Frontal cortex (tissue), 4 donors: ENCODE results near the gene RALGPS1. TPM values are rescaled to one million over a fixed set of nuclear protein-coding genes. Genes with fewer than 3 reads are reported as not detected.
A peak's percentile ranks its signal among the peaks of the same experiment; 100 is the strongest.

Experiments used
- DNase-seq, 2 donors: peaks; one replicate each; pipeline ENCODE4 v3.0.0; 2012; ENCODE audit warnings: low spot score in 2 of 2
- FAIRE-seq: peaks from 2 replicates; lab custom pipeline; 2012; peaks lifted over from hg19 to GRCh38; lab: Jason Lieb, UNC
- total RNA-seq: library from RNA; depleted of rRNA; stranded (reverse); fragments of >200 nt; gene quantifications from one replicate; pipeline ENCODE4 v1.2.3, GENCODE V29; 2014
- donor health status: control.
- donor health status: control.
- donor health status: control.

The RALGPS1 gene
- total RNA-seq, 1 donor from 2014 or later, result 53.8 TPM

- FAIRE-seq (no peak), DNase-seq (no peak)
These were observed 192.8 kb downstream of the RALGPS1 start for GRCh38 chr9:127107171-127107928.

DNA sequence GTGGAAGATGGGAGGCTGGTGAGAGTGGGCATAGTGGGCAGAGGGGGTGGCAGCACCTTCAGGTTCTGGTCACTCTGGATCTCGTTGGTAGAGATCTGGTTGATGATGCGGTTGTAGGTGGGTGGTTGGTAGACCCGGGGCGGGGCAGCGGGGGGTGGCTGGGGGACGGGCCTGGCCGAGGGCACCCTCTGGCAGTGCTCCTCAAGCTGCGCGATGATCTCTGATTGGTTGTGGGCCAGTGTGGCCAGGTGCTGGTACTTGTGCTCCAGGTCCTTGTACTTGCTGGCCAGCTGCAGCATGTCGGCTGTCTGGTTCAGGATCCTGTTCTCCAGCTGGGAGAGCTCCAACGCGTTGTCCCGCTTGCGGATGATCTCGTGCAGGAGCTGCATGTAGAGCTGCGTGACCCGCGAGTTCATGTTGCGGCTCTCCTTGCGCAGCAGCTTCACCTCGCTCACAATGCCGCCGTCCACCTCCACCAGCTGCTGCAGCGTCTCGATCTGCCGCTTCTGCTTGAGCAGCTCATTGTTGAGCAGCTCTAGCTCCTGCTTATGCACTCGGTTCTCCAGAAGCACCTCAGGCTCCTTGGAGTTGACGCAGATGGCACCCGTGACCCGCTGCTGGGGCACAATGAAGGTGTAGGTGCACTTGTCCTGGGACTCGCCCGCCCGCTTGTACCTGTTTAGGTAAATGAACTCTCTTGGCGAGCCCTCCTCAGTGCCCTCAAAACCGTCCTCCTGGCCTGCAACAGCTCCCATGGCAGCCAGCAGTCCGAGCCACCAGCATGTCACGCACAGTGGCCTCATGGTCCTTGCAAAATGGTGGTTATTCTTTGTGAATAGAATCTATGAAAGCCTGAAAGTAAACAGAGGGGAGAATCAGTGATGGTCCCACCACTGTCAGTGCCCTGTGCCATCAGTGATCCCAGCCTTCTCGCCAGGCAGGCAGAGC, 193.6 kb downstream of the RALGPS1 start:
- FAIRE-seq (no peak), DNase-seq (no peak)

DNA sequence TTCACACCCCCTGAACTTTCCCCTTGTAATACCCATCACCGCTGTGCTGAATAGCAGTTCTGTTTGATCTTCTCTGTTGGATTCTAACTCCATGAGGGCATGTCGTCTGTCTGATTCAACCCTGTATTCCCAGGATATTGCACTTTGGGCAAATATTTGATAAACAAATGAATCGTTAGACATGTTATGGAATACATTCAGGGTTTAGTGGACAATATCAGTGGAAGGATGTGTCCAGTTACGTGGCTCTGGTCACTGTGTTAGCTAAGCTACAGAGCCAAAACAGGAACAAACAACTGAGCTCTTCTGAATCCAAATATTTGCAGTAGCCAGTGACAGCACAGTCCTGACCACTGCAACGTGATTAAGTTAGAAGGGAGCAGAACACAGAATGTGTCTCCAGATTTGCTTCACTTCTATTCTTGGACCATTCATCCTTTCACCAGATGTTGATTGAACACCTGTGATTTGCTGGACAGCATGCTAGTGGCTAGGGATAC, 194.7 kb downstream of the RALGPS1 start:
- FAIRE-seq (no peak), DNase-seq (no peak)

DNA sequence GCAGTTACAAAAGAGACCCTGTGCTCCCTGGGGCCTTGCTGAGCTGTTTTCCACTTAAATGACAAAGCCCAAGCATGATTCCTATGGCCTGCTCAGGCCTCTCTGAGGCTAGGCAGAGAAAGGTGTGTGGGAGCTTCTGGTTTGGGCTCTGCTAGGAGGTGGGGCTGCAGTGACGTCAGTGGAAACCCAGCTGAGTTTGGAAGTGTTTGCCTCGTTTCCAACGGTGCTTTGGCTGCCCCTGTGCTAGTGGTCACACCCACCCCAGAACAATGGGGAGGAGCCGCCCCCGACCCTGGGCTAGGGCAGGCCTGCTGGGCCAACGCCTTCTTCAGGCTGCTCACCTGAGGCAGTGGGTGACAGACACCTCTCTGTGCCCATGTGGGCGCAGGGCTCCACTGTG, 197.5 kb downstream of the RALGPS1 start:
- no peak for FAIRE-seq
- DNase-seq, result no peak

- DNase-seq (no peak), FAIRE-seq (no peak)
These were observed 198.2 kb downstream of the RALGPS1 start for GRCh38 chr9:127112735-127113161.

DNA sequence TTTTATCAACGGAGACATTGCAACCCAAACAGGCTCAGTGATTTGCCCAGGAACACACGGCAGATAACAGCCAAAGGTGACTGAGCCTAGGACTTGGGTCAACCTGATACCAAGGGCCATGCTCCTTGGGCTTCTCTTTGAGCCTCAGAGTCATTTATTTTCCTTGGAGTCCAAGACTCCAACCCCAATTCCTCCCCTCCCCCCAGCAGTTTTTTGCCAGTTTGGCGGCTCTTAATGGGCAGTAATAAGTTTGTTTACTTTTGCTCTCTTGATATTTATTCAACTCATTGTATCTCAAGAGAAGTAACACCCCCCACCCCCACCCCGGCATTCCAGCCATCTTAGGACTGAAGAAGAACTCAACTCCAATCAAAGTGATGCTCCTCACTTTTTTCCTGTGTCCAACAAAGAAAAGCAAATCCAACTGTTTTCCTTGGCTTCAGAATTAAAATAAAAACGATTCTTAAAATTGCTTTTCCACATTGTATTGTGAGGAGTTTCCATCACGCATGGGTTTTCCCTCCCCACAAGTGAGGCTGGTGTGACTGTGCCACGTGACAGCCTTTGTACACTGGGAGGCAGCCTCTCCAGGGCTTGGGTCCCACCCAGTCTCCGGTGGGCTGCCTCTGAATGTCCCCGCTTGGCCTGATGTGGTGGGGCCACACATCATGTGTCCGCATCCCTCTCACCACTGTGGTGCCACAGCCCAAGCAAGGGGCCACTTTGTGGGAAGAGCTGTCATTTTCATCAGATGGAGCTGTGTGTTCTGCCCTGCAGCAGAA, 198.8 kb downstream of the RALGPS1 start:
- FAIRE-seq (no peak), DNase-seq (no peak)

DNA sequence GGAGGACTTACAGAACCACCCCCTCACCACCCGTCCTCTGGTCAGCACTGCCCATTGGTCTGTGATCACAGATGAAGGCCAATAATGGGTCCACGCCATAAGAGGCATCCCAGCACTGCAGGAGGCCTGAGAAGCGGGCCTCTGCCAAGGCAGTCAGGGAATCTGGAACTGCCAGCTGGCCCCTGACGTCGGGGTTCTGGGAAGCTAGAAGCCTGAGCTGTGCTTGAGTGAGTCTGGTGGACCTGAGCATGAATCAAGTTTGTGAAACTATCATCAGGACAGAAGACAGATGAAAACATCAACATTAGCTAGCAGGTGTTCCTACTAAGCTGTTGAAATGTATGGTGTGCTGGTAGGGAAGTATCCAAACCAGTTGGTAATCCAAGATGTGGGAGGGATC, 200.0 kb downstream of the RALGPS1 start:
- DNase-seq, result no peak
- no peak for FAIRE-seq

DNA sequence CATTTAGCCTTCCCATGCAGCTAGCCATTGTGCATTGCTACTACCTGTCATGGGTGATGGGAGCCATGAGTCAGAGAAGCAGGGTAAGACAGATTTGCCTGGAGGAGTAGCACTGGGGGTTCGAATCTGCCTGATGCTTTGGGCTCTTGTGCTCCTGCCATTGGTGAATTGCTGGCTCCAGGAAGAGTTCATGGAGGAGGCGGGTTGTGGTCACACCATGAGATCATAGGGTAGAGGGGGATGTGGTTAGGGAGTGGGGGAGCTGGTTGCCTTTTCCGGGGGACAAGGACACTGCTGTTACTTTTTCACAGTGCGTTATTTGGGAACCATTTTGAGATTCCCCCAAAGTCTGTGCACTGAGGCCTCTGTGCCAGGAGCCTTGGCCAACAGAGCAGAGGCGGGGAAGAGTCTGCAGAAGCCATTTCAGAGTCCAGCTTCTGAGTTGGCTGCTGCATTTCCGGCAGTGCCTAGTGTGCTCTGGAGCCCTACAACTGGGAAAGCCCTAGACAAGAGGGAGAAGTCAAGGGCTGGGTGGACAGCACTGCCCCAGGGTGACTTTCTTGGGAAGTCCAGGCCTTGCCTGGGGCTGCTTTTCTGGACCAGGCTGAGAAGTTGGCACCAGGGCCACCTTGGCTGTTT, 201.6 kb downstream of the RALGPS1 start:
- DNase-seq, result no peak
- FAIRE-seq, result no peak

GRCh38 chr9:127116957-127117356, 202.4 kb downstream of the RALGPS1 start:
- FAIRE-seq, result no peak
- no peak for DNase-seq

- DNase-seq (no peak), FAIRE-seq (no peak)
These were observed 203.2 kb downstream of the RALGPS1 start for GRCh38 chr9:127117801-127118200.

- no peak for DNase-seq
- FAIRE-seq, result no peak
These were observed 204.2 kb downstream of the RALGPS1 start for GRCh38 chr9:127118597-127119319.

DNA sequence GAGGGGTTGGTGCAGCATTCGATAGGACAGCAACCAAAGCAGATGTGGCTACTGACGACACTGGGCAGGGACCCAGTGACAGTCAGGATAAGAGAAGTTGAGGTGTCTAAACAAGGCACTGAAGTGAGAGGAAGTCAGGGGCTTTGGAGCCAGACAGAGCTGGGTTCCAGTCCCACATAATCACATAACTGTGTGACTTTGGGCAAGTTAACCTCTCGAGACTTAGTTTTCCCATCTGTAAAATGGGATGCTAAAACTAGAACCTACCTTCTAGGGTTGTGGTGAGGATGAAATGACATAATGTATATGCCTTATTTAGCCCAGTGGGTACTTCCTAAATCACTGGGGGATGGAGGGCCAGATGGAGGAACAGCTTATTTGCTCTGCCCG, 204.7 kb downstream of the RALGPS1 start:
- FAIRE-seq, result no peak
- no peak for DNase-seq

GRCh38 chr9:127121628-127122175, 207.1 kb downstream of the RALGPS1 start:
- no peak for FAIRE-seq
- no peak for DNase-seq

DNA sequence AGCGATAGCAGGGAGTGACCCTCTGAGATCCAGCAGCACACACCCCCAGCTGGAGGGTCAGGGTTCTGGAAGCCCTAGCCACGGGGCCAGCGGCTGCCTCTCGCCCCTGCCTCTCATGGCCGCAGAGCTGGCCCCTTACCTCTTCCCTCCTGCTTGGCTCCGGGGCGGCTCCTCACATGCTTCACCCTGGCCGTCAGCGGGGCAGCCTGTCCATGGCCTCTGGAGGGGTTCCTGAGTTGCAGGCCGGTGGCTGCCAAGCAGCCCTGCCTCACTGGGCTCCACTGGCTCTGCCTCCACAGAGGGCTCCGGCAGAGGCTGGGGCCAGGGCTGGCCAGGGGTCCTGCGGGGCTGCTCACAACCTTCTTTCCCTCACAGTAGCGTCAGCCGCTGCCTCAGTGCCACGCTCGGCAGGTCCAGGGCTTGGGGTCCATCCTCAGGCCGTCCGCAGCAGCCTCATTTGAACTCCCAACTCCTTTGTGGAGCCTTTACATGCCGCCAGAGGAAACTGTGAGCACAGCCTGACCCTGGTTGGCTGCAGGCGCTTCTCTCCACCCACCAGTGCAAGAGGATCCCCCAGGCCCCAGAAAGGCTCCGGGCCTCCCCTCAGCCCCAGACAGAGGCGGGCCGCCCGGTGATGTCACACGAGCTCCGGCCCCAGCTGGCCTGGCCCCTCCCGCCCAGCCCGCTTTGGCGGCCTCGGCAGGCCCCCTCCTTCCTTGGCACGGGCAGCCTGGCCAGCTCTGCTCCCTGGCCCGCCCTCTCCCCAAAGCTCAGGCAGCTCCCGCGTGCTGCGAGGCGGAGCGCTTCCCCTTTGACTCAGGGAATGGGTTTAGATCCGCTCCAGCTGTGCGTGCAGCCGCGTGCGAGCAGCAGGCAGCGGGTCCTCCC, 207.8 kb downstream of the RALGPS1 start, which contains the start of gene ANGPTL2:
Gene ANGPTL2, minus strand, starts transcription at position 460 of the 888 bp plus-strand sequence. CDS start 13,904 bp downstream, outside the sequence.
- peak; percentile 87 for DNase-seq
- no peak for FAIRE-seq

DNA sequence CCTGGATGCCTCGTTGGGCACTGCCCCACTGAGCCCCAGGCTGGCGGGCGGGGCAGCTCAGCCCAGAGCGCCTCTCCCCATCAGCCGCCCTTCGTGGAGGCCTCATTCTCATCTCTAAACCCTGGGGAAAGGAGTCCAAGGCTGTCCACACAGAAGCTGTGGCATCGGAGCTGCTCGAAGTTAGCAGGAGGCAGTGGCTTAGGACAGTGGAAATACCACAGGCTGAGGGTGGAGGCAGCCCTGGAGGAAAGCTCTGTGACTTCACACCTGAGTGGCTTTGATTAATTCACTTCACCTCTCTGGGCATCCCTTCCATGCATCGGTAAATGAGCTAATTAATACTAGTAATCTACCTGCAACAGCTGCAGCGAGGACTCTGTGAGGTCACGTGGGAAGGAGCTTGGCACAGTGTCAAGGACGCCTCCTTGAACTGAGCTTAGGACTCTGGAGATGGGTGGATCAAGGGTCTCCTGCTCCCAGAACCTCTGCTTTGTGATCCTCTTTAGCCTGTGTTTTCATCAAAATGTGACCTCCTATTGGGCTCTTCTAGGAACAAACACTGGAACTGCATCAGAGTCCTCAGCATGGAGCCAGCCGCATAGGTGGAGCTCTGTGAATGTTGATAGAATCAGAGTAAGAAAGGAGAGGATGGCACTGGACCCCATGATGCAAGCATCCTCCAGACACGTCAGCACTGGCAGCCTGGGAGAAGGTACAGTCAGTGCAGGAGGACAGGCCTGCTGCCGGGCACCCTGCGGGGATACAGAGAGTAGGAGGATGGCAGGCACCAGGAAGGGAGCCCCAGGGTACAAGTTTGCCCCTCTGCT, 208.7 kb downstream of the RALGPS1 start:
- FAIRE-seq, result no peak
- DNase-seq, result no peak

GRCh38 chr9:127124111-127124531, 209.5 kb downstream of the RALGPS1 start:
- FAIRE-seq (no peak), DNase-seq (no peak)

DNA sequence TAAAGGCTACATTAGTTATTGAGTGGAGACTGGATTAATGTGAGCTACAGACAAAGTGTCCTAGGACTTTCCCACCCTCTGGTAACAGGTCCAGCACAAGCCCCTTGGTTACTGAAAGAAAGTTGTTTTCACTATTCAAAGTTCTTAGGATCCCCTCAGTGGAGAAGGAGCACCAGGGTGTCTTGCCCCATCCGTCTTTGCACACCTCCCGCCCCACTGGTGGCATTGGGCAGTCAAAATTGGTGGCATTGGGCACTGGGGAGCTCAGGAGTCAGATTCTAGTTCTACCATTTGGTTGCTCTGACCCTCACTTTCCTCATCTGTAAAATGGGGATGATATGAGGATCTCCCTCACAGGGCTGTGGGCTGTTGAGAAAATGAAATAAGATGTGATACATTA, 210.2 kb downstream of the RALGPS1 start:
- no peak for DNase-seq
- FAIRE-seq, result no peak
